Activated CD4-positive, CD25-positive, alpha-beta regulatory T cell treated with anti-CD3 and anti-CD28 coated beads, Interleukin-2, amount 50 U/mL, for 24 hours (primary cell): ENCODE measurements around the gene TFPI.
"Not testable (repeated sequence)": the region's sequence is repeated elsewhere in the genome, so short reads cannot be mapped to it uniquely, and the experiment has no call there.

Experiments used
- ATAC-seq, 2 donors: fragments of 150-1000 bp; cut with Tn5 transposase; one replicate each; pipeline ENCODE4 v1.10.0; 2021; ENCODE audit warnings: mild to moderate bottlenecking in 1 of 2, moderate library complexity in 1 of 2

TFPI gene

DNA sequence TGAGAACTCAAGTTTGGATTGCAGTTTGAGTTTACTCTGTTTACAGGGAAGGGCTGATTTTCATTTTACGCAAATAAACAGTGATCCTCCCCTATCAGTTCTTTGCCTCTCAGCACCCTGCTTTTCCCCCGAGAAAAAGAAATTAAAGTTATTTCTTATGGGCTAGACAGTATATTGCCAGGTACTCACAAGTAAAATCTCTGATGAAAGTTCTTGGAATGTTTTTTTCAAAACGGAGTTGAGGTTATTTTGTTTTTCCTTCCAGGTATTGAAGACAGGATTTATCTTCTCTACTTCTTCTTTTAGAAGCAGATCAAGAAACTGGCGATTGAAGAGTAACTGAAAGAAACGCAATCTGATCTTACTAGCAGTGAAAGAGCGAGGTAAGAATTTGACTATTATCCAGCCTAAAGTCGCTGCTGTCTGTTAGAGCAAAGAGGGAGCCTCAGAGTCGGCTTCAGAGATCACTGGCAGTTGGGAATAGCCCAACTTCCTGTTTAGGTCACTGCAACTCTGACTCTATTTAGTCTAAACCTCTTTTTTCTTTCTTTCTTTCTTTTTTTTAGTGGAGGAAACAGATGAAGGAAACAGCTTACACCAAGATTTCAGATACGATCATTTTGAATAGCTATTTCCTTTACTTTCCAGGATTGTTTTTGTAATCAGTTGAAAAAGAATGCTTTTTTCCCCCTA, at the start of gene TFPI:
Gene TFPI (minus strand): TSS at position 425 of the 693 bp plus-strand sequence. CDS start 50,667 bp downstream, outside the sequence.
- no peak for ATAC-seq

- no peak for ATAC-seq
These were observed 40.6 kb upstream of the TFPI start for GRCh38 chr2:187594801-187595200.

GRCh38 chr2:187593697-187594096, 39.5 kb upstream of the TFPI start:
- ATAC-seq: no peak

DNA sequence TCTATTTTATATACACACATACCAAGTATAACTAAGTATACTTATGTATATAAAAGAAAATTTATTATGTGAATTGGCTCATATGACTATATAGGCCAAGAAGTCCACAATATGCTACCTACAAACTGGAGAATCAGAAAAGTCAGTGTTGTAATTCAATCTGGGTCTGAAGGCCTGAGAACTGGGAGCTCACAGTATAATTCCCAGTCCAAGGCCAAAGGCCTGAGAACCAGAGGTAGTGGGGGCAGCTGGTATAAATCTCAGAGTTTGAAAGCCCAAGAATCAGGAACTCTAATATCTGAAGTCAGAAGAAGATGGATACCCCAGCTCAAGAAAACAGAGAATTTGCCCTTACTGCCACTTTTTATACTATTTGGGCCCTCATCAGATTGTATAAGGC, 38.9 kb upstream of the TFPI start:
- no peak for ATAC-seq

DNA sequence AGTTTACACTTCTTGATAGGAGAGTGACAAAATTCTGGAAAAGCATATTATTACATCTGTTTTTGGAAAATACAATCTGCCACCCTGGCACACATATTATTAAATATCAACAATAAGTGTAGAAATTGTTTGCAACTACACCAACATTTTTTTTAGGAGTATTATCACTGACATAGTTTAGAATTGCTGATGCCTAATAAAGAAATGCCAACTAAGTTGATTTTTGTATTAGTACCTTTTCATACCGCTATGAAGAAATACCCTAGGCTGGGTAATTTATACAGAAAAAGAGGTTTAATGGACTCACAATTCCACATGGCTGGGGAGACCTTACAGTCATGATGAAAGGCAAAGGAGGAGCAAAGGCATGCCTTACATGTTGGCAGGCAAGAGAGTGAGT, 35.9 kb upstream of the TFPI start:
- no peak for ATAC-seq

GRCh38 chr2:187586011-187586641, 31.9 kb upstream of the TFPI start:
- peak; percentile 62 to 72 for ATAC-seq

GRCh38 chr2:187581125-187581896, 27.1 kb upstream of the TFPI start:
- ATAC-seq: no peak

DNA sequence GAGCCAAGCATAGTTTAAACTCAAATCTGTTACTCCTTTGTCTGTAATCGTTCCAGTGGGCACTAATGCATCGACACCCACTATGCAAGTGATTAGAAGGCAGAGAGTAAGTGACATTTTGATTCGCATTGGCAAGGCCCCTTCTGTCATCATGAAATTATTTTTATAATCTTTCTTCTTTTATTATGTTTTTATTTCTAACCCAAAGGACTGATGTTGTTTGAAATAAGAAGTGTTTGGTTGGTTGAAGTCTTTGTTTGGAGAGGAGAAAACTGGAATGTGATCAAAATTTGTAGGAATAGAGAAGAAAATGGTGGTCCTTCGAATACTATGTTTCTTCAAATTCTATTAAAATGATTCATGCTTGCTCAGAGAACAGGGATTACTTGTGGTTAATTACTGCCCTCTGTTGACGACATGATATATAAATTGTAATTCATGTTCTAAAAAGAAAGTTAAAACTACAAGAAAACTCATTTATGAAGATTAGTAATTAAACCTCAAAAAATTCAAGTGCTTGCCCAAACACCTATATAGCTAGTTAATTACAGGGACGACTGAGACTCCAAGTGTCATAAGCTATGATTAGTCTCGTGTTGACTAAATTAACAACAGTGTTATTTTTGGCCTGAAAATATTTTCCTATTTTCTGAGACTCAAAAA, 26.4 kb upstream of the TFPI start:
- ATAC-seq: peak in 1 of 2 donors; percentile 30

- no peak for ATAC-seq
These were observed 23.1 kb upstream of the TFPI start for GRCh38 chr2:187577310-187577709.

DNA sequence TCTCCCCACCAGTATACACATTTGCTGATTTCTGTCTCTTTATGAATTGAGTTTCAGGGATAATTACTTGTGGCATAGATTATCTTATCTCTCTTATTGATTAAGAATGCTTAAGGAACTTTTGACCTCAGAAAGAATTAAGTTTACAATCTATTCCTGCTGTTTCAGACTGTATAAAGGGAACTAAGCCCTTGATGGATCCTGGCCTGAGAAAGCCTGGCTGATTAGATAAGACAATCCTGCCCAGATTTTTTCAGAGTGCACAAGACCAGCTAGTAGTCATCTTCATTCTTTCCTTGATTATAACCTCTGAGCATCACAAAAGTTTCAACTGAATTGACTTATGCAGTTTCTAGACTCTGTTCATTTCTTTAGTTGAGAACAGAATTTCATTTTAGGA, 22.7 kb upstream of the TFPI start:
- no peak for ATAC-seq

DNA sequence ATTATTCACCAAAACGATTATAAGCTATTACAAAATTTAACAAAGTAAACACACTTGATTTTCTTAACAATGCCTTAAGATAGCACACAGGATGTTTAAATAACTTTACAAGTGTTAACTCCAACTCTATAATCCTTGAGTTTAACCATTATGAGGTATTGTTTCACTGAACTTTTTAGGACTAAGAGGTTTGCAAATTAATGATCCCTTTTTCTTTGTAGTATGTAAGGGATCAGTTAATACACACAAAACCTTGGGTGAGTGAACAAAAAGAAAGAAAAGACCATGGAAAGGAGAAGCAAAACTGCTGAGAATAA, 21.5 kb upstream of the TFPI start:
- no peak for ATAC-seq

DNA sequence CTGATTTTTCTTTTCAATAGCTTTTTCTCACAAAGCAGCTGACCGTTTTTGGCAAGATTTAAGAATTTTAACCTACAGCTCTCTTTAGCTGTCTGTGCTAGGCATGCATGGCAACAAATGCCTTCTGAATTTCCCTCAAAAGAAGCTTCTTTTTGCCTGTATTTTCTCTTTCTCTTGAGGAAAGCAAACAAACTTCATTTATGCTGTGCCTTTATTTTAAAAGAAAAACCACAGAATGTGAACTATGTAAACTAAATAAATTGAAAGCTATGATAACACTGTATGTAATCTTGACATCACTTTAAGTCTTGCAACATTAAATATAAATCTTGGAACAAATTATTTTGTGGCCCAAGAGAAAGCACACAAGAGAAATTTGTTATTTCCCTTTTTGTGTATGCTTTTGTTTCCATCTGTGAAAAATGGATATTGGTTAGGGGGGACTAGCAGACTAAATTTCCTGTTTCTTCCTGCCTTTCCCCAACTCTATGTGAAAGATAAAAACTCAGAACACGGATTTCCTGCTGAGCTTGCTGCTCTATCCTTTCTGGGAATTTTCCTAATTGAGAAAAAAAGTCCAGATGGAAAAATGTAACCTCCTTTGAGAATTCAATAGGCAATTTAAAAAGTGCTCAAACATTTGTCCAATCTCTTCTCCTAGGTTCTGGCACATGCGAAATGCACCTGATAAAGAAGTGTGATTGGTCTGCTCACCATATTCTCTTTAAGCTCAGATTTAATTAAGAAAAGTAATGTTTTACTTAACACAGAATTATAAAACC, 20.9 kb upstream of the TFPI start:
- no peak for ATAC-seq

DNA sequence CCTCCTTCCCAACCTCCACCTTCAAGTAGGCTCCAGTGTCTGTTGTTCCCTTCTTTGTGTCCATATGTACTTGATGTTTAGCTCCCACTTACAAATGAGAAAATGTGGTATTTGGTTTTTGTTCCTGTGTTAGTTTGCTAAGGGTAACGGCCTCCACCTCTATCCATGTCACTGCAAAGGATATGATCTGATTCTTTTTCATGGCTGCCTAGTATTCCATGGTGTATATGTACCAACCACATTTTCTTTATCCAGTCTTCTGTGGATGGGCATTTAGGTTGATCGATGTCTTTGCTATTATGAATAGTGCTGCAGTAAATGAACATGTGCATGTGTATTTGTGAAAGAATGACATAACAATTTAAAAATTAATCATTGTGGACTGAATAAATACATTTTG, 19.5 kb upstream of the TFPI start:
- ATAC-seq: no peak

DNA sequence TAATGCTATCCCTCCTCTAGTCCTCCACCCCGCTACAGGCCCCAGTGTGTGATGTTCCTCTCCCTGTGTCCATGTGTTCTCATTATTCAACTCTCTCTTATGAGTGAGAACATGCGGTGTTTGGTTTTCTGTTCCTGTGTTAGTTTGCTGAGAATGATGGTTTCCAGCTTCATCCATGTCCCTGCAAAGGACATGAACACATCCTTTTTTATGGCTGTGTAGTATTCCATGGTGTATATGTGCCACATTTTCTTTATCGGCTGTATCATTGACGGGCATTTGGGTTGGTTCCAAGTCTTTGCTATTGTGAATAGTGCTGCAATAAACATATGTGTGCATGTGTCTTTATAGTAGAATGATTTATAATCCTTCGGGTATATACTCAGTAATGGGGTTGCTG, 17.8 kb upstream of the TFPI start:
- not testable (repeated sequence) for ATAC-seq

DNA sequence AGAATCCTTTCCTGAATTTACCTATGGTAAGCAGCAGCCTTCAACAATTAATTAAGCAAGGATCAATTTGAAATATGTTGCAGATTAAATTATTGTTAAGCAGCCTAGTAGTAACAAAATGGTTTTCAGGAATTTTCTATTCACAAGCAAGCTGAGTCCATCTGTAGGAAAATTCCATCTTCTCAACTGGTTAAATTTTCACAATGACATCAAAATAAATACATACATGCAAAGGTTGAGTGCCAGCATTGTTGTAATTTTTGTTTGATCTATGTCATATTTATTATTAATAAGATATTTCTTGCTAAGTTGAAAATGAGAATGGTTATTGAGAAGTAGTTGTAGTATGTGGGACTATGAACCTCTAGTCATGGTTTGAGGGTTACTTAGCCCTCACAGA, 15.3 kb upstream of the TFPI start:
- ATAC-seq: no peak

DNA sequence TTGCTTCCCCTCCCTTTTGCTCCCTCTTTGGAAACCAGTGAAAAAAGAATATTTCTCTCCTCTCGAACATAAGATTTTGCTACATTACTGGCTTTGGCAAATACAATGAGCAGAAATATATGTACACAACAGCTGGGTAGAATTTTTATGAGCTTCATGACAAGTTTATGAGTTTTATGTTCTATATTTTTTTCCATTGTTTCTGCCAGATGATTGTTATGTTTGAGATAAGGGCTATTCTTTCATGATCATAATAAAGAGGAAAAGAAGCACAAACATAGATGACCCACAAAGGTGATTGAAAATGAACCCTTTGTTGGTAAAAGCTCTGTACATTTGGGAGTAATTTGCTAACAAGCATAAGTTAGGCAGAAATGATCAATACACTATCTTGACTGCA, 14.8 kb upstream of the TFPI start:
- ATAC-seq: no peak

DNA sequence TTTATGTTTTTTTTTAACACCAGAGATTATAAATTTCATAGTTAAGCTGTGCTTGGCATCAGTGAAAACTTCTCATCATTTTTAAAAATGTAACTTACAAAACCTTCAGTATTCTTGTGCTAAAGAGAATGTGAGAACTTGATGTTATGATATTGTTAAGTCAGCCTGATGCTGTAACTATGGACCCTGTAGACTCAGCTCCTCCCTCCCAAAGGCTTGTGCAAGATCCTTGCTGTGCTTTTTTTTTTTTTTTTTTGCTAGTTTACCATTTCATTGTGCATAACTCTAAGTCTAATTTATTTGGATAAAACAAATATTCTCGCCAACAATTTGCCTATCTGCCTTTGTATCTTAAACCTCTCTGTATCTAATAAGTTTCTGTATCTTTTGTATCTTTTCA, 12.9 kb upstream of the TFPI start:
- ATAC-seq: no peak

GRCh38 chr2:187566712-187567111, 12.5 kb upstream of the TFPI start:
- no peak for ATAC-seq

DNA sequence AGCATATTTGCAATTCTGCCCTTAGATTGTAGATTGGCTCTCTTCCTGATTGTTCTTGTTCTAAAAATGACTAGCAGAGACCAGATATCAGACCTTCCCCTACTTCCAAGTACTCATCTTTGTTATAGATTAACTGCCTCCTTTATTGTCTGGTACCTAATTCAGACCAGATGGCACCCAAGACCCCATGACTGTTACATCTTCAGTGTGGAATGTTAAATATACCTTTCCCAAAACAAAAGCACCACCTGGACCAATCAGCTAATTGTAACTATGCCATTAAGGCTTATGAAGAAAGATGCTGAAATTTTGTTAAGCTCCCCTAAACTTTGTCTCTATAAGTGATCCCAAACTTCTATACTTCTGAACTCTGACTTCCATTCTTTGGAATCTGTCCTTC, 12.0 kb upstream of the TFPI start:
- no peak for ATAC-seq

- not testable (repeated sequence) for ATAC-seq
These were observed 11.4 kb upstream of the TFPI start for GRCh38 chr2:187565618-187566017.

DNA sequence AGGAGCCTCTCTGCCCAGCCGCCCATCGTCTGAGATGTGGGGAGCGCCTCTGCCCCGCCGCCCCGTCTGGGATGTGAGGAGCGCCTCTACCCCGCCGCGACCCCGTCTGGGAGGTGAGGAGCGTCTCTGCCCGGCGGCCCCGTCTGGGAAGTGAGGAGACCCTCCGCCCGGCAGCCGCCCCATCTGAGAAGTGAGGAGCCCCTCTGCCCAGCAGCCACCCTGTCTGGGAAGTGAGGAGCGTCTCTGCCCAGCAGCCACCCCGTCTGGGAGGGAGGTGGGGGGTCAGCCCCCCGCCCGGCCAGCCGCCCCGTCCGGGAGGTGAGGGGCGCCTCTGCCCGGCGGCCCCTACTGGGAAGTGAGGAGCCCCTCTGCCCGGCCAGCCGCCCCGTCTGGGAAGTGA, 2.3 kb upstream of the TFPI start:
- not testable (repeated sequence) for ATAC-seq

GRCh38 chr2:187554704-187555082, 458 bp upstream of the TFPI start:
- ATAC-seq: no peak
